OCI-LY3 (cell line): ENCODE results near the gene LSM12.
"Not testable (repeated sequence)": the region's sequence is repeated elsewhere in the genome, so short reads cannot be mapped to it uniquely, and the experiment has no call there.

Experiments
- H2AFZ ChIP-seq: fragments of 200-600, 300-600 bp; shearing (Covaris generic); 2 replicates; pipeline ENCODE4 v1.6.0; 2014; ENCODE audit warnings: antibody characterized with exemption, low read depth, low read length
- H3K27ac ChIP-seq: fragments of 200-600, 300-600 bp; sonication (generic); 2 replicates; pipeline ENCODE4 v1.5.1; 2014; ENCODE audit warnings: mild to moderate bottlenecking, low read length, moderate library complexity, mixed read lengths
- H3K27me3 ChIP-seq: fragments of 200-600, 300-600 bp; sonication (generic); 2 replicates; pipeline ENCODE4 v1.6.1; 2014; ENCODE audit warnings: low read depth, low read length, mixed read lengths
- H3K36me3 ChIP-seq: fragments of 200-600, 300-600 bp; sonication (generic); replicated peaks from 2 replicates; pipeline ENCODE3; 2014; ENCODE audit warnings: low read depth, low read length, mixed read lengths
- H3K4me1 ChIP-seq: fragments of 300-600, 200-600 bp; sonication (generic); 2 replicates; pipeline ENCODE4 v1.6.1; 2014; ENCODE audit warnings: low read length, mixed read lengths
- H3K4me2 ChIP-seq: fragments of 200-600, 300-600 bp; sonication (generic); 2 replicates; pipeline ENCODE4 v1.6.1; 2014; ENCODE audit warnings: low read length, mixed read lengths
- H3K4me3 ChIP-seq: fragments of 300-600, 200-600 bp; sonication (generic); 2 replicates; pipeline ENCODE4 v1.5.1; 2014; ENCODE audit warnings: antibody characterized with exemption, mild to moderate bottlenecking, low read length, moderate library complexity
- H3K79me2 ChIP-seq: fragments of 300-600, 200-600 bp; shearing (Covaris generic); 2 replicates; pipeline ENCODE4 v1.6.1; 2014; ENCODE audit warnings: mild to moderate bottlenecking, low read length, mixed read lengths
- H3K9ac ChIP-seq: fragments of 300-600, 200-600 bp; shearing (Covaris generic); 2 replicates; pipeline ENCODE4 v1.6.0; 2014; ENCODE audit warnings: mild to moderate bottlenecking, low read length, moderate library complexity
- H3K9me3 ChIP-seq: fragments of 200-600, 300-600 bp; shearing (Covaris generic); 2 replicates; pipeline ENCODE4 v1.6.1; 2014; ENCODE audit warnings: low read length, mixed read lengths; ENCODE audit not compliant: insufficient read depth
- H4K20me1 ChIP-seq: fragments of 200-600, 300-600 bp; sonication (generic); 2 replicates; pipeline ENCODE4 v1.6.1; 2016; ENCODE audit warnings: low read length, mixed read lengths; ENCODE audit not compliant: insufficient read depth
- EZH2phosphoT487 ChIP-seq: fragments of 200-600 bp; shearing (Covaris generic); IDR thresholded peaks from 2 replicates; pipeline ENCODE4 v1.6.1; 2018; ENCODE audit warnings: antibody characterized with exemption, mixed run types, low read depth
- TF ChIP-seq, protein P1 (sequence below): fragments of 200-600, 300-600 bp; sonication (generic); IDR thresholded peaks from 2 replicates; pipeline ENCODE4 v1.5.1; 2014; ENCODE audit warnings: antibody characterized with exemption, low read length, low read depth

LSM12 gene

DNA sequence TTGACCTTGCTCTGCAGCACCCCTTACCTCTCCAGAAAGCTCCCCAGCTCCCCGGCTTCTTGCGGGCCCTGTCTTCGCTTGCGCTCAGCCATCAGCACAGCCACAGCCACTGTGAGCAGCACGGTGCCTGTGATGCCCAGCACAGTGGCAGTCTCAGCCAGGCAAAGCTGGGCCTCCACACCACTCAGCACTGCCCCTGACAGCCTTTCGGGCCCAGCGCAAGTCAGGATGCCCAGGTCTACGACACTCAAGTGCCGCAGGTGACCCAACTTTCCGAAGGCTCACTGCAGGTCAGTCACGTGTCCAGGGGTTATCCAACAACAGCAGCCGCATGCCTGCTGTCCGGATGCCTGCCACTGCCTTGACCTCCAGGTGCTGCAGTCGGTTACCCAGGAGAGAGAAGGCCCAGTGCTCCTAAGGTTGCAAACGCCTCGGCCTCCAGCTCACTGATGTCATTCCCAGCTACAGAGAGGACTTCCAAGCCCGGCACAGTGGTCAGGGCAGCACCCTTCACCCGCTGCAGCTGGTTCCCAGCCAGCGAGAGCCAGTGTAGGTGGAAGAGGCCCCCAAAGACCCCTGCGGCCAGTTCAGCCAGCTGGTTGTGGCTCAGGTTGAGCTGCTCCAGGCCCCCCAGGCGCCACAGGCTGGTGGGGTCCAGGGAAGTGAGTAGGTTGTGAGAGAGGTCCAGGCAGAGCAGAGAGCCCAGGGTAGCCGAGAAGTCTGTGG is 42.8 kb downstream of the LSM12 start:
- Histone ChIP-seq H3K27ac (no peak overlapping the region), H4K20me1 (0 out of 2 replicates have a peak, but pooled peaks cover 3% of the 10 kb centered on the region), H3K79me2 (no peaks in the 10 kb centered on the region), H3K4me2 (no peak overlapping the region), H3K27me3 (no peaks in the 10 kb centered on the region), H3K4me3 (no peak overlapping the region), H3K36me3 (peaks cover 10% of the 10 kb centered on the region), H3K9me3 (no peaks in the 10 kb centered on the region), H2AFZ (no peak overlapping the region), H3K9ac (no peak overlapping the region), H3K4me1 (peaks cover 12% of the 10 kb centered on the region)
- TF ChIP-seq, protein P1, sequence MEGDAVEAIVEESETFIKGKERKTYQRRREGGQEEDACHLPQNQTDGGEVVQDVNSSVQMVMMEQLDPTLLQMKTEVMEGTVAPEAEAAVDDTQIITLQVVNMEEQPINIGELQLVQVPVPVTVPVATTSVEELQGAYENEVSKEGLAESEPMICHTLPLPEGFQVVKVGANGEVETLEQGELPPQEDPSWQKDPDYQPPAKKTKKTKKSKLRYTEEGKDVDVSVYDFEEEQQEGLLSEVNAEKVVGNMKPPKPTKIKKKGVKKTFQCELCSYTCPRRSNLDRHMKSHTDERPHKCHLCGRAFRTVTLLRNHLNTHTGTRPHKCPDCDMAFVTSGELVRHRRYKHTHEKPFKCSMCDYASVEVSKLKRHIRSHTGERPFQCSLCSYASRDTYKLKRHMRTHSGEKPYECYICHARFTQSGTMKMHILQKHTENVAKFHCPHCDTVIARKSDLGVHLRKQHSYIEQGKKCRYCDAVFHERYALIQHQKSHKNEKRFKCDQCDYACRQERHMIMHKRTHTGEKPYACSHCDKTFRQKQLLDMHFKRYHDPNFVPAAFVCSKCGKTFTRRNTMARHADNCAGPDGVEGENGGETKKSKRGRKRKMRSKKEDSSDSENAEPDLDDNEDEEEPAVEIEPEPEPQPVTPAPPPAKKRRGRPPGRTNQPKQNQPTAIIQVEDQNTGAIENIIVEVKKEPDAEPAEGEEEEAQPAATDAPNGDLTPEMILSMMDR = no peak
- no peak for TF ChIP-seq EZH2phosphoT487

DNA sequence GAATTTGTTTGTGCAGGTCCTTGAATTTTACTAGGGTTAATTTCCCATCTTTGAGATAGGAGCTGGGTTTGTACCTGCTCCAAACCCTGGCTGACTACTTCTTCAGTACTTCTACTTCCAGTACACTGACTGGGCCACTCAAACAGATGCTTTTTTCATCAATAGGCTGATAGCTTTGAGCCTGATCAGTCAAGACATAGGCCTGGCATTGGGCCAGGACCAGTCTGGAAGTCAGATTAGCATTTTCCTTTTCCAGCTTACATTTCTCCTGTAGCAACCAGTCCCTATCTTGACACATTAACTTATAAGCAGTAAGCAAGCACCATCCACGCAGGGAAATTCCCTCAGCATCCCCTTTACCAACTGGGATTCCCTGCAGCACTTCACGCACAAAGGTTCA is 44.2 kb downstream of the LSM12 start:
- H4K20me1 ChIP-seq = 0 out of 2 replicates have a peak, but pooled peaks cover 3% of the 10 kb centered on the region
- H3K27me3 ChIP-seq = no peaks in the 10 kb centered on the region
- no peak overlapping the region for H3K27ac ChIP-seq
- no peak overlapping the region for H2AFZ ChIP-seq
- H3K4me3 ChIP-seq = no peak overlapping the region
- no peaks in the 10 kb centered on the region for H3K79me2 ChIP-seq
- H3K9me3 ChIP-seq = no peaks in the 10 kb centered on the region
- peaks cover 12% of the 10 kb centered on the region for H3K4me1 ChIP-seq
- peak overlapping the region; percentile 43; the same call in 1 of the 2 replicates for H3K4me2 ChIP-seq
- no peak overlapping the region for H3K9ac ChIP-seq
- peaks cover 3% of the 10 kb centered on the region for H3K36me3 ChIP-seq
- no peak for TF ChIP-seq EZH2phosphoT487
- TF ChIP-seq, protein P1 = no peak

DNA sequence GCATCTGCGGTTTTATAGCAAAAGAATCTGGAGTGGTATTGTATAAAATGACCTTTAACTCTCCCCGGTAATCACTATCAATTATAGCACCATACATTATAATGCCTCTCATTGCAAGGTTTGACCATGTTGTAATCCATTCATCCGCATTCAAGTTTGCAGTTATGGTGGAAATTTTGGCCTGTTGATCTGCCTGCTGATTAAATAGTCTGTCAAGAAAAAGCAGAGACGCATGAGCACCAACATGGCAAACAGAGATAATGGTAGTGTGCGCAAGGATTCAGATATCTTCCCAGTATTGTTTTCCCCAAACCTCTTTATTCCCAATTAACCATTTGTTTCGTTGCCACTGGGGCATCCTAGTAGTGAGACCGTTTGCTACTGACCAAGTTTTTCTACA is 45.2 kb downstream of the LSM12 start:
- not testable (repeated sequence) for H3K9ac ChIP-seq, H3K9me3 ChIP-seq, H2AFZ ChIP-seq, H3K4me3 ChIP-seq, H3K27ac ChIP-seq, H3K4me2 ChIP-seq, H3K27me3 ChIP-seq, H3K36me3 ChIP-seq, H3K79me2 ChIP-seq, H4K20me1 ChIP-seq
- H3K4me1 ChIP-seq = peaks cover 12% of the 10 kb centered on the region

DNA sequence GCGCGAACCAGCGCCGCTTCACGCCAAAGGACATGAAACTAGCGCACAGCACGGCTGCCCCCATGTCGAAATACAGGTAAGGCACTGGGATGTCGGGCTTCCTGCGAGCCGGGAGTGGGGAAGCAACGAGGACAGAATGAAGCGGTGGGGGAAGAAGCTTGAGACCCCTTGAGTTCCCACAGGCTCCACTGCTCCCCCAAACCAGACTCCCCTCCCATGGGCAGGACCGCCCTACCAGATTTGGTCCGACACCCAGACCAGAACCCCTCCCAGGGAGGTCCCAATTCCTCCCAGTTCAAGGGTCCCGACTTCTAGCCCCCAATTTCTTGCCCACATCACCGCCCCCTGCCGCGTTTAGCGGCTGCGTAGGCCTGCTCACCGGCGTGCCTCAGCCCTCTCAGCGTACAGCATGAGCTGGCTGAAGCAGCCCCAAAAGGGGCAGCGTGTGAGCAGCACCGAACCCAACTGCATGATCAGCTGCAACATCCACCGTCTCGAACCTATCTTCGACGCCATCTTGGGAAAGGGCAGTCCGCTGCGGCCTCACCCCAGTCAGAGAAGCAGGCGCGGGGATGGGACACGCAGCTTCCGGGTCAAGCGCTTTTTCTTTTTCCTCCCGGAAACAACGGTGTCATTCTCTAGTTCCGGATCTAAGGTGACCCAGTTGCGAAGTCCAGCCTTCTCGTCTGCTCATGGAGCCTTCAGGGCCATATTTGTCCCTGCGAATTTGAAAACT is 51.9 kb downstream of the LSM12 start, which contains the start of gene TMEM101:
Gene TMEM101, minus strand, starts transcription at position 527 of the 736 bp plus-strand sequence. Its CDS starts 11 bp downstream, at position 516.
- Histone ChIP-seq H3K27me3 (no peaks in the 10 kb centered on the region), H3K9me3 (no peaks in the 10 kb centered on the region), H3K36me3 (peaks cover under 1% of the 10 kb centered on the region), H3K4me3 (peak within 1 kb of the TSS; percentile 96), H2AFZ (peak within 1 kb of the TSS; percentile 99), H4K20me1 (no peaks in the 10 kb centered on the region), H3K27ac (peak within 1 kb of the TSS; percentile 40), H3K9ac (peak within 1 kb of the TSS; percentile 93), H3K79me2 (peaks cover 13% of the 10 kb centered on the region), H3K4me2 (peak within 1 kb of the TSS; percentile 91), H3K4me1 (peaks cover 6% of the 10 kb centered on the region)
- no peak for TF ChIP-seq EZH2phosphoT487
- TF ChIP-seq, protein P1 = no peak
